HepG2 (cell line): ENCODE measurements around the gene MC5R. TPM values are rescaled to one million over a fixed set of nuclear protein-coding genes. Genes with fewer than 3 reads are reported as not detected.
A peak's percentile ranks its signal among the peaks of the same experiment; 100 is the strongest.

Experiments used
- ATAC-seq: fragments of 200-7000 bp; cut with Tn5 transposase; 3 replicates; pipeline ENCODE4 v1.9.1; 2020; ENCODE audit warnings: mild to moderate bottlenecking, moderate library complexity
- BruUV-seq: library from RNA; stranded (reverse); fragments of 400-500 nt; replicated peaks from 2 replicates; lab custom pipeline; 2021; lab: Mats Ljungman, UMichigan
- CTCF ChIA-PET: fragments of 300-600 bp; formaldehyde crosslinking; extraction: SDS; loops from one replicate; lab custom pipeline; 2021; ENCODE audit warnings: low total read pairs, inconsistent platforms, low intra/inter-chr PET ratio; lab: Yijun Ruan, JAX
- POLR2A ChIA-PET: fragments of 350-600 bp; sonication (Branson Sonifier 250); formaldehyde crosslinking; loops from one replicate; lab custom pipeline; 2020; ENCODE audit warnings: antibody characterized with exemption, inconsistent platforms; lab: Yijun Ruan, JAX
- DNase-seq: peaks from one replicate; pipeline ENCODE4 v3.0.0-alpha.2; 2015; ENCODE audit warnings: low spot score
- FAIRE-seq: peaks from 3 replicates; lab custom pipeline; 2011; peaks lifted over from hg19 to GRCh38; lab: Jason Lieb, UNC
- H2AFZ ChIP-seq: one replicate; pipeline ENCODE4 v1.6.1; 2011; ENCODE audit warnings: low read length, inconsistent platforms
- H3K27ac ChIP-seq: fragments of 300-600 bp; 3 replicates; pipeline ENCODE4 v1.8.0; 2011; ENCODE audit warnings: mixed run types, mild to moderate bottlenecking, mixed read lengths, low read length, inconsistent platforms; ENCODE audit not compliant: insufficient read depth; ENCODE audit errors: extremely low read length
- H3K27me3 ChIP-seq, 2 experiments: fragments of 200-600 bp in 1 of 2; 2 replicates in 1 of 2; 3 replicates in 1 of 2; pipeline versions ENCODE4 v1.6.0 to v1.8.0; 2011; ENCODE audit warnings: low read length in 2 of 2, mild to moderate bottlenecking in 2 of 2, moderate library complexity in 2 of 2, inconsistent platforms in 1 of 2; ENCODE audit not compliant: insufficient read depth in 2 of 2, control insufficient read depth in 1 of 2
- H3K36me3 ChIP-seq, 2 experiments: fragments of 200-600 bp in 1 of 2; replicated peaks in 1 of 2; 2 replicates in 1 of 2; 3 replicates in 1 of 2; pipeline versions ENCODE4 v1.5.1 to v1.8.0; 2011; ENCODE audit warnings: low read length in 2 of 2, inconsistent platforms in 1 of 2; ENCODE audit not compliant: insufficient read depth in 2 of 2, control insufficient read depth in 1 of 2
- H3K4me1 ChIP-seq: 2 replicates; pipeline ENCODE4 v1.5.1; 2012; ENCODE audit warnings: low read length, inconsistent platforms; ENCODE audit not compliant: insufficient read depth
- H3K4me2 ChIP-seq: 2 replicates; pipeline ENCODE4 v1.6.0; 2011; ENCODE audit warnings: low read depth, low read length, inconsistent platforms
- H3K4me3 ChIP-seq, 3 experiments: fragments of 200-600 bp in 1 of 3; sonication (generic), shearing (Covaris generic) in 1 of 3; replicated peaks in 1 of 3; 2 replicates each; pipeline ENCODE4 v1.5.1; 2011 to 2016; ENCODE audit warnings: low read length in 3 of 3, inconsistent platforms in 2 of 3, low read depth in 2 of 3, mild to moderate bottlenecking in 2 of 3, control low read depth in 1 of 3, mixed read lengths in 1 of 3; ENCODE audit not compliant: insufficient read depth in 1 of 3
- H3K79me2 ChIP-seq: one replicate; pipeline ENCODE4 v1.6.1; 2011; ENCODE audit warnings: low read length, inconsistent platforms; ENCODE audit not compliant: insufficient read depth
- H3K9ac ChIP-seq: 2 replicates; pipeline ENCODE4 v1.6.0; 2011; ENCODE audit warnings: mild to moderate bottlenecking, low read depth, low read length, inconsistent platforms; ENCODE audit not compliant: insufficient read depth
- H3K9me3 ChIP-seq: 2 replicates; pipeline ENCODE4 v1.5.1; 2012; ENCODE audit warnings: mild to moderate bottlenecking, low read length
- H4K20me1 ChIP-seq: 2 replicates; pipeline ENCODE4 v1.6.0; 2011; ENCODE audit warnings: inconsistent platforms, mild to moderate bottlenecking, low read length, moderate library complexity; ENCODE audit not compliant: insufficient read depth
- CEBPB ChIP-seq: IDR thresholded peaks from 2 replicates; pipeline ENCODE4 v1.6.1; 2011; ENCODE audit warnings: low read depth, low read length, improper control_type of control experiment, borderline replicate concordance
- MXI1 ChIP-seq: IDR thresholded peaks from 3 replicates; pipeline ENCODE4 v1.6.1; 2012; ENCODE audit warnings: low read depth, low read length, inconsistent platforms, borderline replicate concordance
- NFIC ChIP-seq: IDR thresholded peaks from 2 replicates; pipeline ENCODE4 v1.6.1; 2012; ENCODE audit warnings: mild to moderate bottlenecking, low read length, inconsistent platforms
- STAG1 ChIP-seq: sonication (generic); formaldehyde crosslinking; IDR thresholded peaks from 2 replicates; pipeline ENCODE4 v1.4.0; 2020; ENCODE audit warnings: missing genetic modification reagents
- TGIF2 ChIP-seq: IDR thresholded peaks from 2 replicates; pipeline ENCODE4 v1.6.1; 2016; ENCODE audit warnings: control low read depth, missing compliant biosample characterization
- ZNF225 ChIP-seq: sonication (generic); formaldehyde crosslinking; IDR thresholded peaks from 2 replicates; pipeline ENCODE4 v1.4.0; 2020; ENCODE audit warnings: mild to moderate bottlenecking, missing genetic modification reagents
- ZNF235 ChIP-seq: sonication (generic); formaldehyde crosslinking; IDR thresholded peaks from 2 replicates; pipeline ENCODE4 v1.8.1; 2023; ENCODE audit warnings: mild to moderate bottlenecking, missing genetic modification reagents, borderline replicate concordance
- ZNF691 ChIP-seq: sonication (generic); formaldehyde crosslinking; IDR thresholded peaks from 2 replicates; pipeline ENCODE4 v1.4.0; 2020; ENCODE audit warnings: missing genetic modification reagents, low read depth, mild to moderate bottlenecking, borderline replicate concordance
- ZNF720 ChIP-seq: sonication (generic); formaldehyde crosslinking; IDR thresholded peaks from 2 replicates; pipeline ENCODE4 v1.4.0; 2020; ENCODE audit warnings: missing genetic modification reagents
- WGBS: methylation state at CpG from one replicate; pipeline ENCODE4 v1.1.6; 2017; ENCODE audit warnings: low lambda C conversion rate; 5-methylcytosine and 5-hydroxymethylcytosine counted together
- in situ Hi-C: cut with HindIII; loops from 2 replicates; pipeline ENCODE4 v1.10.0; 2017; ENCODE audit warnings: low pct_unique_long_range_greater_than_20kb; ENCODE audit not compliant: extremely low pct_ligation_motif_present
- intact Hi-C: fragments of 100-400 bp; cut with micrococcal nuclease; formaldehyde crosslinking; loops from one replicate; pipeline ENCODE4 v1.10.0; 2022; ENCODE audit not compliant: unreplicated experiment
- polyA plus RNA-seq, 8 experiments: library from polyadenylated mRNA; depleted of rRNA in 3 of 8; stranded (reverse) in 7 of 8; unstranded in 1 of 8; fragments of >200 nt; fragmentation: Illumina TruSeq in 4 of 8; extraction: Trizol in 4 of 8; gene quantifications; 2 replicates each; pipeline versions ENCODE4 v1.2.1 to v1.2.3, GENCODE V29; 2011 to 2016; ENCODE audit warnings: low read depth in 4 of 8, missing spikeins in 1 of 8, mixed read lengths in 1 of 8; ENCODE audit not compliant: insufficient read depth in 1 of 8
- total RNA-seq, 5 experiments: library from RNA; depleted of rRNA; stranded (reverse); fragments of >200 nt; fragmentation: Illumina TruSeq; extraction: Trizol; gene quantifications; 2 replicates each; pipeline ENCODE4 v1.2.3, GENCODE V29; 2016; ENCODE audit warnings: low read depth in 1 of 5

Gene MC5R
- total and polyA plus RNA-seq, 2 of the 13 experiments (the other 11 are each of a cell fraction or from before 2014, with no cell fraction given) = not detected

GRCh38 chr18:13791181-13791580 is 32.8 kb upstream of the MC5R start:
- no TSS peak for BruUV-seq

GRCh38 chr18:13793819-13794218 is 30.1 kb upstream of the MC5R start:
- no peak for FAIRE-seq
- 17% methylated on average over 7 of the region's 7 CpGs for WGBS
- Histone ChIP-seq H3K9ac (no peak overlapping the region), H3K9me3 (no peaks in the 10 kb centered on the region), H3K27ac (no peak overlapping the region), H3K79me2 (no peaks in the 10 kb centered on the region), H4K20me1 (no peaks in the 10 kb centered on the region), H3K4me3 (no peak overlapping the region), H3K27me3 (peaks cover 1 to 3% of the 10 kb centered on the region in 2 experiments; a peak in 2 of 5 replicates), H3K36me3 (no peaks in the 10 kb centered on the region), H3K4me1 (no peaks in the 10 kb centered on the region), H2AFZ (no peak overlapping the region), H3K4me2 (no peak overlapping the region)
- TF ChIP-seq STAG1 (CRISPR knock-in tag) (peak; percentile 23; the same call in 1 of the 2 replicates), TGIF2 (CRISPR knock-in tag) (no peak), ZNF225 (CRISPR knock-in tag) (no peak), NFIC (no peak), MXI1 (no peak), ZNF691 (CRISPR knock-in tag) (no peak)
- no TSS peak for BruUV-seq
- no peak for DNase-seq
- in situ Hi-C loops = loop anchor here (25.0 kb wide), 1 partner anchor 232 kb away; no protein-coding TSS in a partner anchor
- intact Hi-C loops = no loop called here
- POLR2A ChIA-PET = no interaction called here
- no peak for ATAC-seq
- CTCF ChIA-PET = no interaction called here

More at GRCh38 chr18:13791181-13791580, 32.8 kb upstream of the MC5R start:
- intact Hi-C loops (no loop called here), in situ Hi-C loops (loop anchor here (25.0 kb wide), 1 partner anchor 229 kb away; no protein-coding TSS in a partner anchor)
- no peak overlapping the region for H3K27ac ChIP-seq
- H3K4me2 ChIP-seq = no peak overlapping the region
- H3K9me3 ChIP-seq = no peaks in the 10 kb centered on the region
- DNase-seq = no peak
- no peak overlapping the region for H3K4me3 ChIP-seq
- POLR2A ChIA-PET = no interaction called here
- H3K4me1 ChIP-seq = no peaks in the 10 kb centered on the region
- H3K36me3 ChIP-seq = no peaks in the 10 kb centered on the region
- TF ChIP-seq ZNF235 (no peak), CEBPB (peak; percentile 46; the same call in 1 of the 2 replicates), ZNF720 (CRISPR knock-in tag) (no peak)
- TF ChIP-seq, all 625 proteins: peak for 1
- CTCF ChIA-PET = no interaction called here
- ATAC-seq (no peak), FAIRE-seq (no peak)
- WGBS = 39% methylated on average over 6 of the region's 7 CpGs
- Histone ChIP-seq H3K27me3 (peaks cover 0 to 1% of the 10 kb centered on the region in 2 experiments; a peak in 2 of 5 replicates), H2AFZ (no peak overlapping the region), H3K9ac (no peak overlapping the region), H3K79me2 (no peaks in the 10 kb centered on the region), H4K20me1 (no peaks in the 10 kb centered on the region)
